Mucosa of descending colon (tissue), 3 donors: Measurements from ENCODE around the gene ARHGAP35. TPM values are rescaled to one million over a fixed set of nuclear protein-coding genes. Genes with fewer than 3 reads are reported as not detected.

Source experiments
- ATAC-seq: fragments of 200-7000 bp; cut with Tn5 transposase; one replicate; pipeline ENCODE4 v1.9.1; 2020; ENCODE audit warnings: mild to moderate bottlenecking, moderate library complexity
- DNase-seq, 3 donors: peaks; one replicate each; pipeline ENCODE4 v3.0.0-alpha.2; 2020
- H3K36me3 ChIP-seq: fragments of 200-600 bp; one replicate; pipeline ENCODE4 v1.8.0; 2021; ENCODE audit warnings: low read depth, mild to moderate bottlenecking
- H3K4me1 ChIP-seq: fragments of 200-600 bp; one replicate; pipeline ENCODE4 v1.8.0; 2021; ENCODE audit warnings: low read depth, mild to moderate bottlenecking
- H3K4me3 ChIP-seq: fragments of 200-600 bp; one replicate; pipeline ENCODE4 v1.8.0; 2021; ENCODE audit warnings: mild to moderate bottlenecking
- H3K9me3 ChIP-seq: fragments of 200-600 bp; one replicate; pipeline ENCODE4 v1.8.0; 2021; ENCODE audit warnings: mild to moderate bottlenecking
- intact Hi-C, 2 donors: fragments of 100-400 bp; cut with DNase I in 1 of 2; cut with micrococcal nuclease in 1 of 2; formaldehyde crosslinking; loops; one replicate each; pipeline versions ENCODE4 v1.11.0 to v1.11.1; 2022; cut with DNase I, micrococcal nuclease
- total RNA-seq, 3 donors: library from RNA; stranded (reverse); fragmentation: NEBNext Ultra II Directional in 2 of 3; extraction: Animal tissue kit (Norgen Biotek cat#: 25700) in 2 of 3; gene quantifications; one replicate each; pipeline versions ENCODE4 v1.2.1 to v1.2.4, GENCODE V29; 2021 to 2023
- TF ChIP-seq, protein P1 (sequence below): fragments of 200-600 bp; IDR thresholded peaks from one replicate; pipeline ENCODE4 v1.8.0; 2022; ENCODE audit warnings: antibody characterized with exemption, mild to moderate bottlenecking
- donor health status: DM: no; HTN: no; CAD: no; lungs with moderate emphysema.
- donor health status: DM: no; HTN: no; CAD: no.
- donor health status: DM: no; HTN: yes; CAD: no.

Gene ARHGAP35
- total RNA-seq, 3 donors from 2014 or later: 56.5 to 85.3 (median 82.7) TPM

DNA sequence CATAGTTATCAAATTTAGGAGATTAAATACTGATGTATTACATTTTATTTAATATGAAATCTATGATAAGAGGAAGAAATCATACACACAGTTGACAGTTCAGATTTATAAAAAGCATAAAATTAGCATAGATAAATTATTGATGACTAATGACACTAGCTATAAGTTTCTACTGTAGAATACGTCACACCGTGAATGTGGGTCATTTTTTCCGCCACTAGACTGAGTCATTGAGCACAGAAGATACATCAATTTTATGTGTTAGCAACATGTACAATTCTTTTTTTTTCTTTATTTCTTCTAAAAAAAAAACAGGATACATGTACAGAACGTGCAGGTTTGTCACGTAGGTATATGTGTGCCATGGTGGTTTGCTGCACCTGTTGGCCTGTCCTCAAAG is 32.3 kb upstream of the ARHGAP35 start:
- DNase-seq (no peak), ATAC-seq (no peak)
- H3K36me3 ChIP-seq: no peaks in the 10 kb centered on the region
- peaks cover 3% of the 10 kb centered on the region for H3K4me1 ChIP-seq
- TF ChIP-seq, protein P1, sequence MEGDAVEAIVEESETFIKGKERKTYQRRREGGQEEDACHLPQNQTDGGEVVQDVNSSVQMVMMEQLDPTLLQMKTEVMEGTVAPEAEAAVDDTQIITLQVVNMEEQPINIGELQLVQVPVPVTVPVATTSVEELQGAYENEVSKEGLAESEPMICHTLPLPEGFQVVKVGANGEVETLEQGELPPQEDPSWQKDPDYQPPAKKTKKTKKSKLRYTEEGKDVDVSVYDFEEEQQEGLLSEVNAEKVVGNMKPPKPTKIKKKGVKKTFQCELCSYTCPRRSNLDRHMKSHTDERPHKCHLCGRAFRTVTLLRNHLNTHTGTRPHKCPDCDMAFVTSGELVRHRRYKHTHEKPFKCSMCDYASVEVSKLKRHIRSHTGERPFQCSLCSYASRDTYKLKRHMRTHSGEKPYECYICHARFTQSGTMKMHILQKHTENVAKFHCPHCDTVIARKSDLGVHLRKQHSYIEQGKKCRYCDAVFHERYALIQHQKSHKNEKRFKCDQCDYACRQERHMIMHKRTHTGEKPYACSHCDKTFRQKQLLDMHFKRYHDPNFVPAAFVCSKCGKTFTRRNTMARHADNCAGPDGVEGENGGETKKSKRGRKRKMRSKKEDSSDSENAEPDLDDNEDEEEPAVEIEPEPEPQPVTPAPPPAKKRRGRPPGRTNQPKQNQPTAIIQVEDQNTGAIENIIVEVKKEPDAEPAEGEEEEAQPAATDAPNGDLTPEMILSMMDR: no peak
- H3K4me3 ChIP-seq: no peak overlapping the region
- intact Hi-C loops: no loop called here
- no peaks in the 10 kb centered on the region for H3K9me3 ChIP-seq

DNA sequence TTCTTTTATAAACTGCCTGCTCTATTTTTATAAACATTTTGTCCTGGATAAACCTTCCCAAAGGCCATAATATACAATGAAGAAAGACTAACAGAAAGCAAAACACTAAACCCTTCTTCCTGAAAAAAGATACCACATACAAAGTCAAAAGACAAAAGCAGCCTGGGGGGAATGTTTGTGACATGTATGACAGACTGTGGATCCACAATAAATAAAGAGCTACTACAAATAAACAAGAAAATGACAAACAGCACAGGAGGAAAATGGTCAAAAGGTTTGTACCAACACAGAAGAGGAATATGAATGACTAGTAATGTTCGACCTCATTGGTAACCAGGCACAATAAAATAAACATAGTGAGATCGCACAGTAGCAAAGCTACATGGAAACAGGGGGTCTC is 29.9 kb upstream of the ARHGAP35 start:
- no peak for DNase-seq
- ATAC-seq: no peak
- Histone ChIP-seq H3K4me3 (no peak overlapping the region), H3K9me3 (no peaks in the 10 kb centered on the region), H3K36me3 (no peaks in the 10 kb centered on the region), H3K4me1 (peaks cover 3% of the 10 kb centered on the region)
- TF ChIP-seq, protein P1: no peak
- intact Hi-C loops: no loop called here

DNA sequence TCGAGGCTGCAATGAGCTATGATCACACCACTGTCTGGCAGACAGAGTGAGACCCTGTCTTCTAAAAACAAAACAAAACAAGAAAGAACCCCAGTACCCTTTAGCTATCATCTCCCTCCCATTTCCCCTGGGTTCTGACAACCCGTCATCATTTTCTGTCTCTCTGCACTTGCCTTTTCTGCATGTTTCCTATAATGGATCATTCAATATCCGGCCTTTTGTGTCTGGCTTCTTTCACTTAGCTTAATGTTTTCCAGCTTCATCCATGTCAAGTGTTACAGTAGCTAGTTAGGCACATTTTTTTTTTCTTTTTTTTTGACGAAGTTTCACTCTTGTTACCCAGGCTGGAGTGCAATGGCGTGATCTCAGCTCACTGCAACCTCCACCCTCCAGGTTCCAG is 26.7 kb upstream of the ARHGAP35 start:
- TF ChIP-seq, protein P1: no peak
- H3K4me1 ChIP-seq: peaks cover 3% of the 10 kb centered on the region
- H3K4me3 ChIP-seq: no peak overlapping the region
- no peaks in the 10 kb centered on the region for H3K36me3 ChIP-seq
- ATAC-seq (no peak), DNase-seq (no peak)
- intact Hi-C loops: no loop called here
- no peaks in the 10 kb centered on the region for H3K9me3 ChIP-seq

DNA sequence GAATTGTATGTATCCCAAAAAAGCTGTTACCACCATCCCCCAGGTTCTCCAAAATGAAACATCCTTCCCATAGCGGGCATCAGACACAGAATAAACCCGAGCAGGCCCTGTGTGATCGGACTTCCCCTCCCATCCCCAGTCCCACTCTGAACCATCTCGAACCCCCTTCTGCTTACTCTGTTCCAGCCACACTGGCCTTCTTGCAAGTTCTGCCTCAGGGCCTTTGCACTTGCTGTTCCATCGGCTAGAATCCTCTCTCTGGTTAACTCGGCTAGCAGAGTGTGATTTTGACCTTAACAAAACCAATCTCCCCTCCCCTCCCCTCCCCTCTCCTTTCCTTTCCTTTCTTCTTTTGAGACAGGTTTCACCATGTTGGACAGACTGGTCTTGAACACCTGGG is 25.8 kb upstream of the ARHGAP35 start:
- TF ChIP-seq, protein P1: no peak
- intact Hi-C loops: loop anchor here in 1 of 2 donors (5.0 kb wide), 1 partner anchor 68 kb away; no protein-coding TSS in a partner anchor
- Histone ChIP-seq H3K9me3 (no peaks in the 10 kb centered on the region), H3K4me1 (peaks cover 5% of the 10 kb centered on the region), H3K36me3 (no peaks in the 10 kb centered on the region), H3K4me3 (no peak overlapping the region)
- ATAC-seq: no peak
- DNase-seq: no peak

DNA sequence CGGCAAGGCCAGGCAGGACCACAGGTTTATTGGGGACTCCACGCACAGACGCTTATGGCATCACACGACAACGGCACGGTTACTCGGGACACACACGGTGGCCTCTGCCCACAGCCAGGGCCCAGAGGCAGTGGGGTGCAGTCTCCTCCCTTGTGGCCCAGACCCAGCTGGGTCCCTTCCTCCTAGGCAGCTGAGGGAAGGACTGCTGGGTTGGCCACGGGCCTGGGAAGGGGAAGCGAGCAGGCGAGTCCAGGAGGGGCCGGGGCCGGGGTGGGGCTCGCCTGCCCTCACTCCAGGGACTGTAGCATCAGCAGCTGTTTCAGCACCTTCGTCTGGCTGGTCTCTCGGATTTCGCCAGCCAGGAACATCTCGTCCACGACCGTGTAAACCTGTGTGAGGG is 22.6 kb upstream of the ARHGAP35 start:
- Histone ChIP-seq H3K36me3 (no peaks in the 10 kb centered on the region), H3K4me1 (peaks cover 13% of the 10 kb centered on the region), H3K9me3 (no peaks in the 10 kb centered on the region), H3K4me3 (no peak overlapping the region)
- no peak for DNase-seq
- ATAC-seq: no peak
- intact Hi-C loops: loop anchor here (2.0 to 5.0 kb wide), 2 partner anchors 71 to 81 kb away; no protein-coding TSS in a partner anchor
- TF ChIP-seq, protein P1: no peak
